Measurements from ENCODE around the gene NFKBIA. TPM values are rescaled to one million over a fixed set of nuclear protein-coding genes. Genes with fewer than 3 reads are reported as not detected.
"Not testable (repeated sequence)": the region's sequence is repeated elsewhere in the genome, so short reads cannot be mapped to it uniquely, and the experiment has no call there.

Gene NFKBIA
- total RNA-seq, 5 donors from 2014 or later (not counting 1 experiment from before 2014, with no cell fraction given) = 129 to 1,245 (median 169) TPM

- H3K9me3 ChIP-seq; H3K27me3 Mint-ChIP-seq; H3K27me3 ChIP-seq (replicated peaks in 1 of 2; ENCODE audit: control insufficient read depth in 2 of 2, extremely low read depth in 1 of 2, insufficient read depth in 2 of 2, low read length in 1 of 2); H3K9me3 Mint-ChIP-seq; H3K4me1 Mint-ChIP-seq; H3K4me3 ChIP-seq (ENCODE audit: control insufficient read depth in 1 of 2, extremely low read depth in 1 of 2, low read length in 1 of 2); H3K4me1 ChIP-seq (ENCODE audit: control insufficient read depth in 1 of 2, extremely low read depth in 1 of 2, insufficient read depth in 2 of 2, low read length in 2 of 2); CTCF ChIA-PET; H3K27ac Mint-ChIP-seq; H3K36me3 Mint-ChIP-seq; H3K27ac ChIP-seq (ENCODE audit: low read length); H3K36me3 ChIP-seq (ENCODE audit: control insufficient read depth in 2 of 2, extremely low read depth in 1 of 2, insufficient read depth in 1 of 2, low read length in 1 of 2); H3K4me3 Mint-ChIP-seq; ATAC-seq (replicated peaks in 1 of 4); DNase-seq: not testable (repeated sequence)
- POLR2A ChIA-PET = interaction anchor here in 1 of 2 donors (1.1 kb wide), 1 partner anchor 85 kb away, joined by 6 read pairs; no protein-coding TSS in a partner anchor
- 100% methylated on average over 4 of the region's 9 CpGs for WGBS (ENCODE audit: insufficient coverage)
Observed at GRCh38 chr14:35379234-35379933, 25.2 kb downstream of the NFKBIA start.

GRCh38 chr14:35378425-35379233 is 25.9 kb downstream of the NFKBIA start:
- ChIA-PET CTCF (interaction anchor here in 1 of 2 donors (0.7 kb wide), 1 partner anchor 24 kb away, joined by 12 read pairs; no protein-coding TSS in a partner anchor), POLR2A (interaction anchor here in 1 of 2 donors (0.7 to 1.1 kb wide), 2 partner anchors 20 to 84 kb away, joined by 3 to 6 read pairs; no protein-coding TSS in a partner anchor)
- H3K27ac Mint-ChIP-seq = no peak overlapping the region

DNA sequence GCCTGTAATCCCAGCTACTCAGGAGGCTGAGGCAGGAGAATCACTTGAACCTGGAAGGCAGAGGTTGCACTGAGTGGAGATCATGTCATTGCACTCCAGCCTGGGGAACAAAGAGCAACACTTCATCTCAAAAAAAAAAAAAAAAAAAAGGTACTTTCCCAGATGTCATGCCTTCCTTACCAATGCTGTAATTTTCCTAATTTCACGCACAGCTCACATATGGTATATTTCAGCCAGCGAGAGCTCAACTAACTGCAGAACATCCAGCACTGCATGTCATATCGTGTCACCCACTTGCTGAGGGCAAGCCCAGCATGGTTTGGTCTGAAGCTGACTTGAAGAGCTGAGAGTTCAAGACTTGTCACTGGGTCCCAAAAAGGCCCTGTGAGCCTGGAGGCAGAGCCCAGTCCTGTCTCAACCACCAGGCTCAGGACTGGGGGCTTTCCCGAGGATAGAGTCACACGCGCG is 29.0 kb downstream of the NFKBIA start:
- H3K9me3 Mint-ChIP-seq = peaks cover 2 to 8% (median 5%) of the 10 kb centered on the region in 3 donors

More at GRCh38 chr14:35378425-35379233, 25.9 kb downstream of the NFKBIA start:
- Histone ChIP-seq H3K36me3 (ENCODE audit: control insufficient read depth in 2 of 2, extremely low read depth in 1 of 2, insufficient read depth in 1 of 2, low read length in 1 of 2) (no peaks in the 10 kb centered on the region), H3K4me3 (ENCODE audit: control insufficient read depth in 1 of 2, extremely low read depth in 1 of 2, low read length in 1 of 2) (no peak overlapping the region), H3K9me3 (no peaks in the 10 kb centered on the region), H3K4me1 (ENCODE audit: control insufficient read depth in 1 of 2, extremely low read depth in 1 of 2, insufficient read depth in 2 of 2, low read length in 2 of 2) (no peaks in the 10 kb centered on the region), H3K27ac (ENCODE audit: low read length) (no peak overlapping the region), H3K27me3 (replicated peaks in 1 of 2; ENCODE audit: control insufficient read depth in 2 of 2, extremely low read depth in 1 of 2, insufficient read depth in 2 of 2, low read length in 1 of 2) (peaks cover 0 to 3% of the 10 kb centered on the region in 2 experiments)
- Mint-ChIP-seq H3K4me1 (no peaks in the 10 kb centered on the region), H3K36me3 (no peaks in the 10 kb centered on the region), H3K4me3 (no peak overlapping the region), H3K27me3 (no peaks in the 10 kb centered on the region), H3K9me3 (no peaks in the 10 kb centered on the region)
- 100% methylated on average over 2 of the region's 9 CpGs for WGBS (ENCODE audit: insufficient coverage)
- no peak for ATAC-seq (replicated peaks in 1 of 4)
- no peak for DNase-seq

DNA sequence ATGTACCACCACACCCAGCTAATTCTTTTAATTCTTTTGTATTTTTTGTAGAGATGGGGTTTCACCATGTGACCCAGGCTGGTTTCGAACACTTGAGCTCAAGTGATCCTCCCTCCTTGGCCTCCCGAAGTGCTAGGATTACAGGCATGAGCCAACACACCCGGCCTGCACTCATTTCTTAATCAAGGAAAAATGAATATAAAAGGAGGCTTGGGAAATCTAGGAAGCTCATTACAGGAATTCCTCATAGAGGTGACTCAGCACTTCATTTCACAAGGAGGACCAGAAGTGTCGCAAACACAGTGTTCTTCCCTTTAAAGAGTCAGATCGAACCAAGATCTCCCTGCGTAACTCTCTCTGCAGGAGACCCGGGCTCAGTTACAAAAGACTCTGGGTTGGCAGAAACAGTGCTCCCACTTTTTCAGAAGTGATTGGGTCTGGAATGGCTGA is 30.3 kb downstream of the NFKBIA start:
- Mint-ChIP-seq H3K36me3 (no peaks in the 10 kb centered on the region), H3K4me3 (no peak overlapping the region), H3K27ac (no peak overlapping the region), H3K27me3 (no peaks in the 10 kb centered on the region), H3K9me3 (peaks cover 2 to 10% (median 5%) of the 10 kb centered on the region in 3 donors), H3K4me1 (peaks cover 0 to 5% (median 0%) of the 10 kb centered on the region in 3 donors)
- peaks cover 0 to 3% of the 10 kb centered on the region in 2 experiments for H3K27me3 ChIP-seq (replicated peaks in 1 of 2; ENCODE audit: control insufficient read depth in 2 of 2, extremely low read depth in 1 of 2, insufficient read depth in 2 of 2, low read length in 1 of 2)
- H3K36me3 ChIP-seq (ENCODE audit: control insufficient read depth in 2 of 2, extremely low read depth in 1 of 2, insufficient read depth in 1 of 2, low read length in 1 of 2) = no peaks in the 10 kb centered on the region
- CTCF ChIA-PET = interaction anchor here in 1 of 2 donors (0.5 kb wide), 1 partner anchor 25 kb away, joined by 5 read pairs; no protein-coding TSS in a partner anchor
- peaks cover 0 to 4% of the 10 kb centered on the region in 2 experiments for H3K4me1 ChIP-seq (ENCODE audit: control insufficient read depth in 1 of 2, extremely low read depth in 1 of 2, insufficient read depth in 2 of 2, low read length in 2 of 2)
- POLR2A ChIA-PET = interaction anchor here in 1 of 2 donors (0.6 to 1.1 kb wide), 2 partner anchors 29 to 234 kb away, joined by 3 read pairs; no protein-coding TSS in a partner anchor
- no peak for ATAC-seq (replicated peaks in 1 of 4)
- no peaks in the 10 kb centered on the region for H3K9me3 ChIP-seq
- no peak for DNase-seq
- 94% methylated on average over 3 of the region's 7 CpGs for WGBS (ENCODE audit: insufficient coverage)
- H3K4me3 ChIP-seq (ENCODE audit: control insufficient read depth in 1 of 2, extremely low read depth in 1 of 2, low read length in 1 of 2) = no peak overlapping the region
- H3K27ac ChIP-seq (ENCODE audit: low read length) = no peak overlapping the region

More for the DNA sequence above, 29.0 kb downstream of the NFKBIA start:
- Mint-ChIP-seq H3K4me3 (no peak overlapping the region), H3K4me1 (peaks cover 0 to 5% (median 0%) of the 10 kb centered on the region in 3 donors), H3K27me3 (no peaks in the 10 kb centered on the region), H3K27ac (no peak overlapping the region), H3K36me3 (no peaks in the 10 kb centered on the region)
- Histone ChIP-seq H3K4me3 (ENCODE audit: control insufficient read depth in 1 of 2, extremely low read depth in 1 of 2, low read length in 1 of 2) (no peak overlapping the region), H3K4me1 (ENCODE audit: control insufficient read depth in 1 of 2, extremely low read depth in 1 of 2, insufficient read depth in 2 of 2, low read length in 2 of 2) (no peaks in the 10 kb centered on the region), H3K36me3 (ENCODE audit: control insufficient read depth in 2 of 2, extremely low read depth in 1 of 2, insufficient read depth in 1 of 2, low read length in 1 of 2) (no peaks in the 10 kb centered on the region), H3K27ac (ENCODE audit: low read length) (no peak overlapping the region), H3K9me3 (no peaks in the 10 kb centered on the region), H3K27me3 (replicated peaks in 1 of 2; ENCODE audit: control insufficient read depth in 2 of 2, extremely low read depth in 1 of 2, insufficient read depth in 2 of 2, low read length in 1 of 2) (peaks cover 0 to 3% of the 10 kb centered on the region in 2 experiments)
- CTCF ChIA-PET = interaction anchor here (0.6 to 0.7 kb wide), 4 partner anchors 8 to 299 kb away, joined by 3 to 5 read pairs (median 4); no protein-coding TSS in a partner anchor
- WGBS (ENCODE audit: insufficient coverage) = 88% methylated on average over 2 of the region's 7 CpGs
- DNase-seq = no peak
- POLR2A ChIA-PET = interaction anchor here in 1 of 2 donors (0.5 to 0.6 kb wide), 2 partner anchors 16 to 84 kb away, joined by 3 to 7 read pairs; no protein-coding TSS in a partner anchor
- no peak for ATAC-seq (replicated peaks in 1 of 4)

DNA sequence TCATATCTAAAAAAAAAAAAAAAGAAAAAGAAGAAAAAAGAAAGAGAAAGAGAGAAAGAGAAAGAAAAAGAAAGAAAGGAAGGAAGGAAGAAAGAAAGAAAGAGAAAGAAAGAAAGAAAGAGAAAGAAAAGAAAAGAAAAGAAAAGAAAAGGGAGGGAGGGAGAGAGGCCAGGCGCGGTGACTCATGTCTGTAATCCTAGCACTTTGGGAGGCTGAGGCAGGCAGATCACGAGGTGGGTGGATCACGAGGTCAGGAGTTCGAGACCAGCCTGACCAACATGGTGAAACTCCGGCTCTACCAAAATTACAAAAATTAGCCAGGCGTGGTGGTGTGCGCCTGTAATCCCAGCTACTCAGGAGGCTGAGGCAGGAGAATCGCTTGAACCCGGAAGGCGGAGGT is 31.3 kb downstream of the NFKBIA start:
- WGBS (ENCODE audit: insufficient coverage) = 90% methylated on average over 10 of the region's 11 CpGs
- CTCF ChIA-PET; ATAC-seq (replicated peaks in 1 of 4); H3K27ac Mint-ChIP-seq; H3K27me3 ChIP-seq (replicated peaks in 1 of 2; ENCODE audit: control insufficient read depth in 2 of 2, extremely low read depth in 1 of 2, insufficient read depth in 2 of 2, low read length in 1 of 2); H3K36me3 ChIP-seq (ENCODE audit: control insufficient read depth in 2 of 2, extremely low read depth in 1 of 2, insufficient read depth in 1 of 2, low read length in 1 of 2); H3K9me3 ChIP-seq; H3K27ac ChIP-seq (ENCODE audit: low read length); H3K4me3 ChIP-seq (ENCODE audit: control insufficient read depth in 1 of 2, extremely low read depth in 1 of 2, low read length in 1 of 2); H3K4me1 ChIP-seq (ENCODE audit: control insufficient read depth in 1 of 2, extremely low read depth in 1 of 2, insufficient read depth in 2 of 2, low read length in 2 of 2); H3K27me3 Mint-ChIP-seq; H3K36me3 Mint-ChIP-seq; DNase-seq; H3K4me3 Mint-ChIP-seq: not testable (repeated sequence)
- Mint-ChIP-seq H3K4me1 (peaks cover 4 to 11% (median 5%) of the 10 kb centered on the region in 3 donors), H3K9me3 (peaks cover 2 to 10% (median 5%) of the 10 kb centered on the region in 3 donors)
- POLR2A ChIA-PET = interaction anchor here in 1 of 2 donors (0.6 to 0.7 kb wide), 2 partner anchors 29 to 65 kb away, joined by 3 read pairs; no protein-coding TSS in a partner anchor

DNA sequence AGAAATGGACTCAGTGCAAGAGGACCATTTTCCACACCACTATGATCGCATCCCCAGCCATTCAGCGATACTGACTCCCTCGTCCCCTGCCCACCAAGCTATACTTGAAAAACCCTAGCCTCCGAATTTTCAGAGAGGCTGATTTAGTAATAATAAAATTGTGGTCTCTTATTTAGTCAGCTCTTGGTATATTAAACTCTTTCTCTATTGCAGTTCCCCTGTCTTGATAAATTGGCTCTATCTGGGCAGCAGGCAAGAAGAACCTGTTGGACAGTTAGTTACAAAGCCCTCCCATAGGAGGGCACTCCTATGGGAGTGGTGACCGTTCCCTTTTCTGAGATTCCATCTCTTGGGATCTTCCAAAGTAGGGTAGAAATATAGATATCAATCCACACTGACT is 33.6 kb downstream of the NFKBIA start:
- Histone ChIP-seq H3K4me3 (ENCODE audit: control insufficient read depth in 1 of 2, extremely low read depth in 1 of 2, low read length in 1 of 2) (no peak overlapping the region), H3K27me3 (replicated peaks in 1 of 2; ENCODE audit: control insufficient read depth in 2 of 2, extremely low read depth in 1 of 2, insufficient read depth in 2 of 2, low read length in 1 of 2) (peaks cover 0 to 2% of the 10 kb centered on the region in 2 experiments), H3K27ac (ENCODE audit: low read length) (no peak overlapping the region), H3K4me1 (ENCODE audit: control insufficient read depth in 1 of 2, extremely low read depth in 1 of 2, insufficient read depth in 2 of 2, low read length in 2 of 2) (peaks cover 10 to 30% of the 10 kb centered on the region in 2 experiments), H3K9me3 (no peaks in the 10 kb centered on the region), H3K36me3 (ENCODE audit: control insufficient read depth in 2 of 2, extremely low read depth in 1 of 2, insufficient read depth in 1 of 2, low read length in 1 of 2) (no peaks in the 10 kb centered on the region)
- ChIA-PET CTCF (interaction anchor here (0.6 to 0.7 kb wide), 2 partner anchors 108 to 139 kb away, joined by 3 to 8 read pairs; no protein-coding TSS in a partner anchor), POLR2A (interaction anchor here in 1 of 2 donors (0.6 kb wide), 1 partner anchor 671 kb away, joined by 3 read pairs; no protein-coding TSS in a partner anchor)
- no peaks in the 10 kb centered on the region for H3K36me3 Mint-ChIP-seq
- no peaks in the 10 kb centered on the region for H3K27me3 Mint-ChIP-seq
- H3K27ac Mint-ChIP-seq = no peak overlapping the region
- WGBS (ENCODE audit: insufficient coverage) = no CpG with 5 or more reads among the region's 5 CpGs
- no peak overlapping the region for H3K4me3 Mint-ChIP-seq
- peaks cover 2 to 10% (median 5%) of the 10 kb centered on the region in 3 donors for H3K9me3 Mint-ChIP-seq
- ATAC-seq (replicated peaks in 1 of 4) (no peak), DNase-seq (no peak)
- H3K4me1 Mint-ChIP-seq = peaks cover 23 to 27% (median 23%) of the 10 kb centered on the region in 3 donors

All from T-cell (primary cell).